ENCODE data around the gene B4GALNT4. TPM values are rescaled to one million over a fixed set of nuclear protein-coding genes. Genes with fewer than 3 reads are reported as not detected.

B4GALNT4 gene
- total and polyA plus RNA-seq, 2 of the 13 experiments (the other 11 are each of a cell fraction or from before 2014, with no cell fraction given), result 30.5 to 50.1 TPM

DNA sequence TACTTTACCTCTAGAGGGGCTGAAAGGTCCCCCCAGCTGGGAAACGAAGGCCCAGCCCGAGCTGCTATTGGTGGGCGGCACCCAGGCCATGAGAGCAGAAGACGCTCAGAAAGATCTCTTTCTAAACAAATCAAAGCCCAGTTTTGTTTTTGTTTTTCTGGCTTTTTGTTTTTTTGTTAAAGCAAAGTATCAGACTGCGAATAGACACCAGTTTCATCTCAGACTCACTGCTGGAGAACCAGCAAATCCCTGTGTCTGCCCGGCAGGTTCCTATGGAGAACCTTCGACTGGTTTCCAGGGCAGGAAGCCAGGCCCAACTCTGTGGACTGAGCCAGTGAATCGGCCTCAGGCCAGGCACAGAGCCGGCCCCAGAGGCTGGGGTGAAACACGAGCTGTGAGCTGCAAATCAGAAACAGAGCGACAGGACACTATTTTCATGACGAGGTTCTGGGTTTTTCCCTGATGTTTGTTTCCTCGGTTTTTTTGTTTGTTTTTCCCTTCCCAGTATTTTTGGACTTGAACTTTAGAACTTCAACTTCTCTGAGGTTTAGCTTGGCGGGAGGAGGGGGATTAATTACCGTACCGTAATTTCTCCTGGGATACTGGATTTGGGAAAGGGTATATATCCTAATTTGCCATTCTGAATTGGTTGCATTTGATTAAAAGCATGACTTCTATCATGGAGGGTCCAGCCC lies 16.0 kb upstream of the B4GALNT4 start (continued):
- TF ChIP-seq, protein P1, sequence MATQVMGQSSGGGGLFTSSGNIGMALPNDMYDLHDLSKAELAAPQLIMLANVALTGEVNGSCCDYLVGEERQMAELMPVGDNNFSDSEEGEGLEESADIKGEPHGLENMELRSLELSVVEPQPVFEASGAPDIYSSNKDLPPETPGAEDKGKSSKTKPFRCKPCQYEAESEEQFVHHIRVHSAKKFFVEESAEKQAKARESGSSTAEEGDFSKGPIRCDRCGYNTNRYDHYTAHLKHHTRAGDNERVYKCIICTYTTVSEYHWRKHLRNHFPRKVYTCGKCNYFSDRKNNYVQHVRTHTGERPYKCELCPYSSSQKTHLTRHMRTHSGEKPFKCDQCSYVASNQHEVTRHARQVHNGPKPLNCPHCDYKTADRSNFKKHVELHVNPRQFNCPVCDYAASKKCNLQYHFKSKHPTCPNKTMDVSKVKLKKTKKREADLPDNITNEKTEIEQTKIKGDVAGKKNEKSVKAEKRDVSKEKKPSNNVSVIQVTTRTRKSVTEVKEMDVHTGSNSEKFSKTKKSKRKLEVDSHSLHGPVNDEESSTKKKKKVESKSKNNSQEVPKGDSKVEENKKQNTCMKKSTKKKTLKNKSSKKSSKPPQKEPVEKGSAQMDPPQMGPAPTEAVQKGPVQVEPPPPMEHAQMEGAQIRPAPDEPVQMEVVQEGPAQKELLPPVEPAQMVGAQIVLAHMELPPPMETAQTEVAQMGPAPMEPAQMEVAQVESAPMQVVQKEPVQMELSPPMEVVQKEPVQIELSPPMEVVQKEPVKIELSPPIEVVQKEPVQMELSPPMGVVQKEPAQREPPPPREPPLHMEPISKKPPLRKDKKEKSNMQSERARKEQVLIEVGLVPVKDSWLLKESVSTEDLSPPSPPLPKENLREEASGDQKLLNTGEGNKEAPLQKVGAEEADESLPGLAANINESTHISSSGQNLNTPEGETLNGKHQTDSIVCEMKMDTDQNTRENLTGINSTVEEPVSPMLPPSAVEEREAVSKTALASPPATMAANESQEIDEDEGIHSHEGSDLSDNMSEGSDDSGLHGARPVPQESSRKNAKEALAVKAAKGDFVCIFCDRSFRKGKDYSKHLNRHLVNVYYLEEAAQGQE (IDR thresholded peaks at IDR 0.05; ENCODE audit: borderline replicate concordance in 1 of 2, low read depth in 1 of 2, low read length in 2 of 2), result peak in 1 of 2 experiments; percentile 33; a peak in 1 of 4 replicates
- TF ChIP-seq NR2F2 (IDR thresholded peaks at IDR 0.05; ENCODE audit: borderline replicate concordance, low read depth), result no peak
- TF ChIP-seq, protein P2, sequence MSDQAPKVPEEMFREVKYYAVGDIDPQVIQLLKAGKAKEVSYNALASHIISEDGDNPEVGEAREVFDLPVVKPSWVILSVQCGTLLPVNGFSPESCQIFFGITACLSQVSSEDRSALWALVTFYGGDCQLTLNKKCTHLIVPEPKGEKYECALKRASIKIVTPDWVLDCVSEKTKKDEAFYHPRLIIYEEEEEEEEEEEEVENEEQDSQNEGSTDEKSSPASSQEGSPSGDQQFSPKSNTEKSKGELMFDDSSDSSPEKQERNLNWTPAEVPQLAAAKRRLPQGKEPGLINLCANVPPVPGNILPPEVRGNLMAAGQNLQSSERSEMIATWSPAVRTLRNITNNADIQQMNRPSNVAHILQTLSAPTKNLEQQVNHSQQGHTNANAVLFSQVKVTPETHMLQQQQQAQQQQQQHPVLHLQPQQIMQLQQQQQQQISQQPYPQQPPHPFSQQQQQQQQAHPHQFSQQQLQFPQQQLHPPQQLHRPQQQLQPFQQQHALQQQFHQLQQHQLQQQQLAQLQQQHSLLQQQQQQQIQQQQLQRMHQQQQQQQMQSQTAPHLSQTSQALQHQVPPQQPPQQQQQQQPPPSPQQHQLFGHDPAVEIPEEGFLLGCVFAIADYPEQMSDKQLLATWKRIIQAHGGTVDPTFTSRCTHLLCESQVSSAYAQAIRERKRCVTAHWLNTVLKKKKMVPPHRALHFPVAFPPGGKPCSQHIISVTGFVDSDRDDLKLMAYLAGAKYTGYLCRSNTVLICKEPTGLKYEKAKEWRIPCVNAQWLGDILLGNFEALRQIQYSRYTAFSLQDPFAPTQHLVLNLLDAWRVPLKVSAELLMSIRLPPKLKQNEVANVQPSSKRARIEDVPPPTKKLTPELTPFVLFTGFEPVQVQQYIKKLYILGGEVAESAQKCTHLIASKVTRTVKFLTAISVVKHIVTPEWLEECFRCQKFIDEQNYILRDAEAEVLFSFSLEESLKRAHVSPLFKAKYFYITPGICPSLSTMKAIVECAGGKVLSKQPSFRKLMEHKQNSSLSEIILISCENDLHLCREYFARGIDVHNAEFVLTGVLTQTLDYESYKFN (CRISPR knock-in tag; conservative IDR thresholded peaks at IDR 0.05), result peak; percentile 75
- TF ChIP-seq, protein P3, sequence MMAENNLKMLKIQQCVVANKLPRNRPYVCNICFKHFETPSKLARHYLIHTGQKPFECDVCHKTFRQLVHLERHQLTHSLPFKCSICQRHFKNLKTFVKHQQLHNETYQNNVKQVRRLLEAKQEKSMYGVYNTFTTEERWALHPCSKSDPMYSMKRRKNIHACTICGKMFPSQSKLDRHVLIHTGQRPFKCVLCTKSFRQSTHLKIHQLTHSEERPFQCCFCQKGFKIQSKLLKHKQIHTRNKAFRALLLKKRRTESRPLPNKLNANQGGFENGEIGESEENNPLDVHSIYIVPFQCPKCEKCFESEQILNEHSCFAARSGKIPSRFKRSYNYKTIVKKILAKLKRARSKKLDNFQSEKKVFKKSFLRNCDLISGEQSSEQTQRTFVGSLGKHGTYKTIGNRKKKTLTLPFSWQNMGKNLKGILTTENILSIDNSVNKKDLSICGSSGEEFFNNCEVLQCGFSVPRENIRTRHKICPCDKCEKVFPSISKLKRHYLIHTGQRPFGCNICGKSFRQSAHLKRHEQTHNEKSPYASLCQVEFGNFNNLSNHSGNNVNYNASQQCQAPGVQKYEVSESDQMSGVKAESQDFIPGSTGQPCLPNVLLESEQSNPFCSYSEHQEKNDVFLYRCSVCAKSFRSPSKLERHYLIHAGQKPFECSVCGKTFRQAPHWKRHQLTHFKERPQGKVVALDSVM (CRISPR knock-in tag; IDR thresholded peaks at IDR 0.05), result peak; percentile 42; the same call in 1 of the 2 replicates
- TF ChIP-seq, protein P4, sequence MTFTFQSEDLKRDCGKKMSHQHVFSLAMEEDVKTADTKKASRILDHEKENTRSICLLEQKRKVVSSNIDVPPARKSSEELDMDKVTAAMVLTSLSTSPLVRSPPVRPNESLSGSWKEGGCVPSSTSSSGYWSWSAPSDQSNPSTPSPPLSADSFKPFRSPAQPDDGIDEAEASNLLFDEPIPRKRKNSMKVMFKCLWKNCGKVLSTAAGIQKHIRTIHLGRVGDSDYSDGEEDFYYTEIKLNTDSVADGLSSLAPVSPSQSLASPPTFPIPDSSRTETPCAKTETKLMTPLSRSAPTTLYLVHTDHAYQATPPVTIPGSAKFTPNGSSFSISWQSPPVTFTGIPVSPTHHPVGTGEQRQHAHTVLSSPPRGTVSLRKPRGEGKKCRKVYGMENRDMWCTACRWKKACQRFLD (CRISPR knock-in tag; IDR thresholded peaks at IDR 0.05; ENCODE audit: borderline replicate concordance), result no peak
- no peak for TF ChIP-seq ZNF776 (CRISPR knock-in tag; IDR thresholded peaks at IDR 0.05)
- 0 out of 2 replicates have a peak, but pooled peaks have one; percentile 26 for TF ChIP-seq MIER2 (CRISPR knock-in tag; IDR thresholded peaks at IDR 0.05)
- peak; percentile 20; the same call in 1 of the 2 replicates for TF ChIP-seq ISL2 (CRISPR knock-in tag; IDR thresholded peaks at IDR 0.05)
- TF ChIP-seq, protein P5, sequence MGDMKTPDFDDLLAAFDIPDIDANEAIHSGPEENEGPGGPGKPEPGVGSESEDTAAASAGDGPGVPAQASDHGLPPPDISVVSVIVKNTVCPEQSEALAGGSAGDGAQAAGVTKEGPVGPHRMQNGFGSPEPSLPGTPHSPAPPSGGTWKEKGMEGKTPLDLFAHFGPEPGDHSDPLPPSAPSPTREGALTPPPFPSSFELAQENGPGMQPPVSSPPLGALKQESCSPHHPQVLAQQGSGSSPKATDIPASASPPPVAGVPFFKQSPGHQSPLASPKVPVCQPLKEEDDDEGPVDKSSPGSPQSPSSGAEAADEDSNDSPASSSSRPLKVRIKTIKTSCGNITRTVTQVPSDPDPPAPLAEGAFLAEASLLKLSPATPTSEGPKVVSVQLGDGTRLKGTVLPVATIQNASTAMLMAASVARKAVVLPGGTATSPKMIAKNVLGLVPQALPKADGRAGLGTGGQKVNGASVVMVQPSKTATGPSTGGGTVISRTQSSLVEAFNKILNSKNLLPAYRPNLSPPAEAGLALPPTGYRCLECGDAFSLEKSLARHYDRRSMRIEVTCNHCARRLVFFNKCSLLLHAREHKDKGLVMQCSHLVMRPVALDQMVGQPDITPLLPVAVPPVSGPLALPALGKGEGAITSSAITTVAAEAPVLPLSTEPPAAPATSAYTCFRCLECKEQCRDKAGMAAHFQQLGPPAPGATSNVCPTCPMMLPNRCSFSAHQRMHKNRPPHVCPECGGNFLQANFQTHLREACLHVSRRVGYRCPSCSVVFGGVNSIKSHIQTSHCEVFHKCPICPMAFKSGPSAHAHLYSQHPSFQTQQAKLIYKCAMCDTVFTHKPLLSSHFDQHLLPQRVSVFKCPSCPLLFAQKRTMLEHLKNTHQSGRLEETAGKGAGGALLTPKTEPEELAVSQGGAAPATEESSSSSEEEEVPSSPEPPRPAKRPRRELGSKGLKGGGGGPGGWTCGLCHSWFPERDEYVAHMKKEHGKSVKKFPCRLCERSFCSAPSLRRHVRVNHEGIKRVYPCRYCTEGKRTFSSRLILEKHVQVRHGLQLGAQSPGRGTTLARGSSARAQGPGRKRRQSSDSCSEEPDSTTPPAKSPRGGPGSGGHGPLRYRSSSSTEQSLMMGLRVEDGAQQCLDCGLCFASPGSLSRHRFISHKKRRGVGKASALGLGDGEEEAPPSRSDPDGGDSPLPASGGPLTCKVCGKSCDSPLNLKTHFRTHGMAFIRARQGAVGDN (CRISPR knock-in tag; IDR thresholded peaks at IDR 0.05), result peak; percentile 94
- 0 out of 2 replicates have a peak, but pooled peaks have one; percentile 68 for TF ChIP-seq ZNF33A (CRISPR knock-in tag; IDR thresholded peaks at IDR 0.05; ENCODE audit: borderline replicate concordance)
